ENCODE data around the gene AP3D1. TPM values are rescaled to one million over a fixed set of nuclear protein-coding genes. Genes with fewer than 3 reads are reported as not detected.
A peak's percentile ranks its signal among the peaks of the same experiment; 100 is the strongest.

The AP3D1 gene
- total and polyA plus RNA-seq, 7 donors = 51.5 to 120 (median 81.3) TPM

- ATAC-seq (no peak), DNase-seq (no peak)
- TF ChIP-seq, protein P1, sequence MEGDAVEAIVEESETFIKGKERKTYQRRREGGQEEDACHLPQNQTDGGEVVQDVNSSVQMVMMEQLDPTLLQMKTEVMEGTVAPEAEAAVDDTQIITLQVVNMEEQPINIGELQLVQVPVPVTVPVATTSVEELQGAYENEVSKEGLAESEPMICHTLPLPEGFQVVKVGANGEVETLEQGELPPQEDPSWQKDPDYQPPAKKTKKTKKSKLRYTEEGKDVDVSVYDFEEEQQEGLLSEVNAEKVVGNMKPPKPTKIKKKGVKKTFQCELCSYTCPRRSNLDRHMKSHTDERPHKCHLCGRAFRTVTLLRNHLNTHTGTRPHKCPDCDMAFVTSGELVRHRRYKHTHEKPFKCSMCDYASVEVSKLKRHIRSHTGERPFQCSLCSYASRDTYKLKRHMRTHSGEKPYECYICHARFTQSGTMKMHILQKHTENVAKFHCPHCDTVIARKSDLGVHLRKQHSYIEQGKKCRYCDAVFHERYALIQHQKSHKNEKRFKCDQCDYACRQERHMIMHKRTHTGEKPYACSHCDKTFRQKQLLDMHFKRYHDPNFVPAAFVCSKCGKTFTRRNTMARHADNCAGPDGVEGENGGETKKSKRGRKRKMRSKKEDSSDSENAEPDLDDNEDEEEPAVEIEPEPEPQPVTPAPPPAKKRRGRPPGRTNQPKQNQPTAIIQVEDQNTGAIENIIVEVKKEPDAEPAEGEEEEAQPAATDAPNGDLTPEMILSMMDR (IDR thresholded peaks at IDR 0.05) = no peak
- intact Hi-C loops (cut with DNase I) = loop anchor here in 1 of 2 donors (5.0 kb wide), 1 partner anchor 36 kb away; no protein-coding TSS in a partner anchor
- Histone ChIP-seq H3K4me3 (no peak overlapping the region), H3K36me3 (ENCODE audit: insufficient read depth in 1 of 2, low read depth in 1 of 2) (peaks cover 0 to 75% of the 10 kb centered on the region in 2 donors), H3K4me1 (peaks cover 32% of the 10 kb centered on the region), H3K27ac (no peak overlapping the region), H3K27me3 (ENCODE audit: insufficient read depth in 3 of 3, low read length in 2 of 3) (no peaks in the 10 kb centered on the region), H3K9me3 (no peaks in the 10 kb centered on the region)
- WGBS, 3 donors = 93 to 95% (median 94%) methylated on average over 35 to 37 of the region's 37 CpGs
Observed at GRCh38 chr19:2190848-2191455, 39.6 kb upstream of the AP3D1 start.

GRCh38 chr19:2189880-2190279 lies 38.5 kb upstream of the AP3D1 start:
- H3K9me3 ChIP-seq = no peaks in the 10 kb centered on the region
- no peaks in the 10 kb centered on the region for H3K27me3 ChIP-seq (ENCODE audit: insufficient read depth in 3 of 3, low read length in 2 of 3)
- TF ChIP-seq, protein P1 (IDR thresholded peaks at IDR 0.05) = no peak
- no peak overlapping the region for H3K27ac ChIP-seq
- H3K36me3 ChIP-seq (ENCODE audit: insufficient read depth in 1 of 2, low read depth in 1 of 2) = peaks cover 0 to 65% of the 10 kb centered on the region in 2 donors
- no peak for ATAC-seq
- DNase-seq = no peak
- WGBS, 3 donors = 89 to 91% (median 91%) methylated on average over 12 to 16 of the region's 16 CpGs
- no peak overlapping the region for H3K4me3 ChIP-seq
- H3K4me1 ChIP-seq = peaks cover 39% of the 10 kb centered on the region
- intact Hi-C loops (cut with DNase I) = loop anchor here (5.0 kb wide), 2 partner anchors 37 to 38 kb away; partner anchors contain the start of gene AP3D1 (in 1 of the 2)

DNA sequence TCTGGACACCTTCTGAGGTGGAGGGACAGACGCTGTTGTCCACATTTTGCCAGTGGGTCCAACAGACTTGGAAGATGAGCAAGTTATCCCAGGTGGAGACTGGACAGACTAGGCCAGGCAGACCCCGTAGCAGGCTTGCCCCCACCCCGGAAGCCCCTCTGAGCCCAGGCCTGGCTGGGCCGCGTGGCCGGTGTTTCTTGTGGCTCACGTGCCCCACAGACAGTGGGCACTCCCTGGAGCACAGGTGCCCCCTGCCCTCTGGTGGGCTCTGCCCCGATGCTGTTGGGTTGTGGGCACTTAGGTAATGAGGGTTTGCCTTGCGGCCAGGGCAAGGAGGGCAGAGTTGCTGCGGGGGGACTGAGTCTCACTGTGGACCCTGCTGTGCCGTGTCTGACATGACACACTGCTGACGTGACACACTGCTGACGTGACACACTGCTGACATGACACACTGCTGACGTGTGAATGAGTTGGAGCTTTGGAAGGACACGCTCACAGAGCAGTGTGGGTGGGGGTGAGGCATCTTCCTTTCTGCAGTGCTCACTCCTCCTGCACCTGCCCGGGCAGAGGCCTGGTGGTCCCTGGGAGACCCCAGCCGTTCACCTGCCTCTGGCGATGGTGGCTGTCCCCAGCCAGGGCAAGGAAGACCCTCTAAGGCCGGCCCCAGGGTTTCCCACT lies 37.5 kb upstream of the AP3D1 start:
- no peak for ATAC-seq
- 88 to 94% (median 88%) methylated on average over 19 of the region's 19 CpGs for WGBS, 3 donors
- DNase-seq = no peak
- TF ChIP-seq, protein P1 (IDR thresholded peaks at IDR 0.05) = no peak
- no peaks in the 10 kb centered on the region for H3K27me3 ChIP-seq (ENCODE audit: insufficient read depth in 3 of 3, low read length in 2 of 3)
- no peak overlapping the region for H3K27ac ChIP-seq
- no peaks in the 10 kb centered on the region for H3K9me3 ChIP-seq
- peaks cover 49% of the 10 kb centered on the region for H3K4me1 ChIP-seq
- H3K4me3 ChIP-seq = no peak overlapping the region
- intact Hi-C loops (cut with DNase I) = loop anchor here in 1 of 2 donors (5.0 kb wide), 1 partner anchor 37 kb away; the partner anchor contains the start of gene AP3D1
- H3K36me3 ChIP-seq (ENCODE audit: insufficient read depth in 1 of 2, low read depth in 1 of 2) = peaks cover 0 to 54% of the 10 kb centered on the region in 2 donors

DNA sequence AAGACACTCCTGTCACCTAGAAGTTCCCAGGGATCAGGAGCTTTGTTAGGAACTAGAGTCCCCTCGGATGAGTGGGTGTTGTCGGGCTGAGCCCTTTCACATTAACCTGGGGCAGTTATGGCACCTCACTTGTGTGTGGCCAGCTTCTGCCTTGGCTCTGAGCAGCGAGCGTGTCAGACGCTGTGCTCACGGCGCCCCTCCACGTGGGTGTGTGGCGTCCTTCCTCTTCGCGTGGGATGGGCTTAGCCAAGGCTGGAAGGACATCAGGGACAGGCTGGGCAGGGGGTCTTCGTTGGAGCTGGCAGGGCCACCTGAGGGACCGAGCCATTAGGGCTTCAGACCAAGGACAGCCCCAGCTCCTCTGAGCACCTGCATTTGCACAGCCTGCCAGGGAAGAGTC lies 35.8 kb upstream of the AP3D1 start:
- Histone ChIP-seq H3K27ac (peak overlapping the region; percentile 76), H3K27me3 (ENCODE audit: insufficient read depth in 3 of 3, low read length in 2 of 3) (no peaks in the 10 kb centered on the region), H3K9me3 (no peaks in the 10 kb centered on the region), H3K36me3 (ENCODE audit: insufficient read depth in 1 of 2, low read depth in 1 of 2) (peaks cover 0 to 49% of the 10 kb centered on the region in 2 donors), H3K4me1 (peaks cover 54% of the 10 kb centered on the region), H3K4me3 (no peak overlapping the region)
- DNase-seq (no peak), ATAC-seq (no peak)
- 72 to 79% (median 73%) methylated on average over 13 of the region's 13 CpGs for WGBS, 3 donors
- intact Hi-C loops (cut with DNase I) = loop anchor here in 1 of 2 donors (5.0 kb wide), 1 partner anchor 35 kb away; the partner anchor contains the start of gene AP3D1
- TF ChIP-seq, protein P1 (IDR thresholded peaks at IDR 0.05) = no peak
